ENCODE data around the gene DYNC1I1. TPM values are rescaled to one million over a fixed set of nuclear protein-coding genes. Genes with fewer than 3 reads are reported as not detected.

The DYNC1I1 gene
- polyA plus RNA-seq, 1 of the 3 experiments (the other 2 are of a cell fraction), result 0.05 TPM

DNA sequence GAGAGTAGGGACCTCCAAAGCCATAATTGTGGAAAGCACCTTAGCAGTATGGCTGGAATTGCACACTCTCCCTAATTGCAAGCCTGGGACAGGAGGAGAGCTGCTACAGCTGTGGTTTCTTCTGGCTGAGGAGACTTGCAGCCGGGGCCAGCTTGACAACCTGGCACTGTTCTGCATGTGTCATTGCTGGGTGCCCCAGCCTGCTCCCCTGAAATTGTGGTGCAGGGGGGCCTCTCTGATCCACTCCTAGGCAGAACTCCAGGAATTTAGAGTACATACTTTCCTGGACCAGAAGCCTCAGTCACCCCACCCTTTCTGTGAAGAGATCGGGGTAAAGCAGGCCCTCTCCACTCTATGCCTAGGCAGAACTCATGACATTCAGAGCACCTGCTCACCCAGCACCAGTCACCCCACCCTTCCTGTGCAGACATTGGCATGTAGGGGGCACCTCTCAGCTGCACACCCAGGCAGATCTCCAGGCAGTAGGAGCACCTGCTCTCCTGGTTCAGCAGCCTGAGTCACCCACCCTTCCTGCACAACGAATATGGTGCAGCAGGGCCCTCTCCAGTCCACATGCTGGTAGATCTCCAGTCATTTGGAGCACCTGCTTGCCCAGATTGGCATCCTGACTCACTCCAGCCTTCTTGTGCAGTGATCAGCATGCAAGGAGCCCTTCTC, 34.4 kb upstream of the DYNC1I1 start:
- H3K9me3 ChIP-seq, result no peaks in the 10 kb centered on the region
- TF ChIP-seq, protein P1, sequence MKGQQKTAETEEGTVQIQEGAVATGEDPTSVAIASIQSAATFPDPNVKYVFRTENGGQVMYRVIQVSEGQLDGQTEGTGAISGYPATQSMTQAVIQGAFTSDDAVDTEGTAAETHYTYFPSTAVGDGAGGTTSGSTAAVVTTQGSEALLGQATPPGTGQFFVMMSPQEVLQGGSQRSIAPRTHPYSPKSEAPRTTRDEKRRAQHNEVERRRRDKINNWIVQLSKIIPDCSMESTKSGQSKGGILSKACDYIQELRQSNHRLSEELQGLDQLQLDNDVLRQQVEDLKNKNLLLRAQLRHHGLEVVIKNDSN (IDR thresholded peaks at IDR 0.05; ENCODE audit: borderline replicate concordance, low read depth), result no peak
- TF ChIP-seq JUND (IDR thresholded peaks at IDR 0.05), result no peak
- TF ChIP-seq YY1 (IDR thresholded peaks at IDR 0.05; ENCODE audit: low read depth), result no peak
- TF ChIP-seq, protein P2, sequence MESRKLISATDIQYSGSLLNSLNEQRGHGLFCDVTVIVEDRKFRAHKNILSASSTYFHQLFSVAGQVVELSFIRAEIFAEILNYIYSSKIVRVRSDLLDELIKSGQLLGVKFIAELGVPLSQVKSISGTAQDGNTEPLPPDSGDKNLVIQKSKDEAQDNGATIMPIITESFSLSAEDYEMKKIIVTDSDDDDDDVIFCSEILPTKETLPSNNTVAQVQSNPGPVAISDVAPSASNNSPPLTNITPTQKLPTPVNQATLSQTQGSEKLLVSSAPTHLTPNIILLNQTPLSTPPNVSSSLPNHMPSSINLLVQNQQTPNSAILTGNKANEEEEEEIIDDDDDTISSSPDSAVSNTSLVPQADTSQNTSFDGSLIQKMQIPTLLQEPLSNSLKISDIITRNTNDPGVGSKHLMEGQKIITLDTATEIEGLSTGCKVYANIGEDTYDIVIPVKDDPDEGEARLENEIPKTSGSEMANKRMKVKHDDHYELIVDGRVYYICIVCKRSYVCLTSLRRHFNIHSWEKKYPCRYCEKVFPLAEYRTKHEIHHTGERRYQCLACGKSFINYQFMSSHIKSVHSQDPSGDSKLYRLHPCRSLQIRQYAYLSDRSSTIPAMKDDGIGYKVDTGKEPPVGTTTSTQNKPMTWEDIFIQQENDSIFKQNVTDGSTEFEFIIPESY (IDR thresholded peaks at IDR 0.05; ENCODE audit: borderline replicate concordance, low read depth), result no peak
- TF ChIP-seq EP300 (IDR thresholded peaks at IDR 0.05; ENCODE audit: borderline replicate concordance in 1 of 2, low read depth in 1 of 2, low read length in 1 of 2), result no peak
- TF ChIP-seq, protein P3, sequence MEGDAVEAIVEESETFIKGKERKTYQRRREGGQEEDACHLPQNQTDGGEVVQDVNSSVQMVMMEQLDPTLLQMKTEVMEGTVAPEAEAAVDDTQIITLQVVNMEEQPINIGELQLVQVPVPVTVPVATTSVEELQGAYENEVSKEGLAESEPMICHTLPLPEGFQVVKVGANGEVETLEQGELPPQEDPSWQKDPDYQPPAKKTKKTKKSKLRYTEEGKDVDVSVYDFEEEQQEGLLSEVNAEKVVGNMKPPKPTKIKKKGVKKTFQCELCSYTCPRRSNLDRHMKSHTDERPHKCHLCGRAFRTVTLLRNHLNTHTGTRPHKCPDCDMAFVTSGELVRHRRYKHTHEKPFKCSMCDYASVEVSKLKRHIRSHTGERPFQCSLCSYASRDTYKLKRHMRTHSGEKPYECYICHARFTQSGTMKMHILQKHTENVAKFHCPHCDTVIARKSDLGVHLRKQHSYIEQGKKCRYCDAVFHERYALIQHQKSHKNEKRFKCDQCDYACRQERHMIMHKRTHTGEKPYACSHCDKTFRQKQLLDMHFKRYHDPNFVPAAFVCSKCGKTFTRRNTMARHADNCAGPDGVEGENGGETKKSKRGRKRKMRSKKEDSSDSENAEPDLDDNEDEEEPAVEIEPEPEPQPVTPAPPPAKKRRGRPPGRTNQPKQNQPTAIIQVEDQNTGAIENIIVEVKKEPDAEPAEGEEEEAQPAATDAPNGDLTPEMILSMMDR (IDR thresholded peaks at IDR 0.05), result no peak
- TF ChIP-seq MXI1 (IDR thresholded peaks at IDR 0.05; ENCODE audit: low read depth, low read length), result no peak
- no peak for TF ChIP-seq GABPA (IDR thresholded peaks at IDR 0.05; ENCODE audit: low read depth)
- no peak for TF ChIP-seq FOXJ3 (CRISPR knock-in tag; IDR thresholded peaks at IDR 0.05)
- no peak for TF ChIP-seq RXRA (IDR thresholded peaks at IDR 0.05; ENCODE audit: borderline replicate concordance, low read depth)
- TF ChIP-seq TEAD4 (IDR thresholded peaks at IDR 0.05; ENCODE audit: borderline replicate concordance, insufficient read depth), result no peak
- TF ChIP-seq EZH2phosphoT487 (IDR thresholded peaks at IDR 0.05; ENCODE audit: borderline replicate concordance, low read depth), result no peak
- no peak for TF ChIP-seq POLR2AphosphoS5 (IDR thresholded peaks at IDR 0.05; ENCODE audit: low read depth, low read length)
- no peak for TF ChIP-seq ELF1 (IDR thresholded peaks at IDR 0.05)
- TF ChIP-seq, protein P4, sequence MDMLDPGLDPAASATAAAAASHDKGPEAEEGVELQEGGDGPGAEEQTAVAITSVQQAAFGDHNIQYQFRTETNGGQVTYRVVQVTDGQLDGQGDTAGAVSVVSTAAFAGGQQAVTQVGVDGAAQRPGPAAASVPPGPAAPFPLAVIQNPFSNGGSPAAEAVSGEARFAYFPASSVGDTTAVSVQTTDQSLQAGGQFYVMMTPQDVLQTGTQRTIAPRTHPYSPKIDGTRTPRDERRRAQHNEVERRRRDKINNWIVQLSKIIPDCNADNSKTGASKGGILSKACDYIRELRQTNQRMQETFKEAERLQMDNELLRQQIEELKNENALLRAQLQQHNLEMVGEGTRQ (IDR thresholded peaks at IDR 0.05; ENCODE audit: borderline replicate concordance, low read depth, low read length), result no peak
- TF ChIP-seq, protein P5, sequence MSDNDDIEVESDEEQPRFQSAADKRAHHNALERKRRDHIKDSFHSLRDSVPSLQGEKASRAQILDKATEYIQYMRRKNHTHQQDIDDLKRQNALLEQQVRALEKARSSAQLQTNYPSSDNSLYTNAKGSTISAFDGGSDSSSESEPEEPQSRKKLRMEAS (IDR thresholded peaks at IDR 0.05; ENCODE audit: low read depth), result no peak
- no peak for TF ChIP-seq RCOR1 (IDR thresholded peaks at IDR 0.05; ENCODE audit: low read length)
- no peak for TF ChIP-seq SIN3A (IDR thresholded peaks at IDR 0.05; ENCODE audit: borderline replicate concordance, low read depth, low read length)
- WGBS (ENCODE audit: low lambda C conversion rate), result 57% methylated on average over 1 of the region's 3 CpGs

More for the DNA sequence above, 34.4 kb upstream of the DYNC1I1 start:
- H4K20me1 ChIP-seq (ENCODE audit: insufficient read depth), result no peaks in the 10 kb centered on the region
- H3K79me2 ChIP-seq (ENCODE audit: insufficient read depth), result no peaks in the 10 kb centered on the region
- no peaks in the 10 kb centered on the region for H3K9me2 ChIP-seq
- H3K4me2 ChIP-seq, result no peak overlapping the region
- H3K4me1 ChIP-seq (ENCODE audit: control insufficient read depth in 1 of 2, insufficient read depth in 2 of 2, low read depth in 1 of 2, low read length in 1 of 2), result no peaks in the 10 kb centered on the region
- ChIA-PET CTCF (interaction anchor here (1.1 to 4.0 kb wide), 3 partner anchors 10 to 133 kb away, joined by 3 to 24 read pairs (median 4); no protein-coding TSS in a partner anchor), POLR2A (no interaction called here)
- no peak overlapping the region for H3K9ac ChIP-seq
- H3K27me3 ChIP-seq (ENCODE audit: insufficient read depth), result 0 out of 2 replicates have a peak, but pooled peaks cover 4% of the 10 kb centered on the region
- no peak overlapping the region for H3K27ac ChIP-seq (ENCODE audit: low read depth in 2 of 2, low read length in 1 of 2)
- H3K36me3 ChIP-seq (replicated peaks in 1 of 2; ENCODE audit: control insufficient read depth in 1 of 2, insufficient read depth in 2 of 2, low read length in 1 of 2), result no peaks in the 10 kb centered on the region
- no peak overlapping the region for H3K4me3 ChIP-seq (ENCODE audit: low read depth in 2 of 2, low read length in 1 of 2)
- H3F3A ChIP-seq (replicated peaks; ENCODE audit: insufficient read depth), result no peaks in the 10 kb centered on the region
- DNase-seq, result no peak
- no peak overlapping the region for H2AFZ ChIP-seq (ENCODE audit: low read depth)
